IPS DF 6.9 (cell line): ENCODE measurements around the gene SCARB2.

Source experiments
- DNase-seq: peaks from one replicate; pipeline ENCODE4 v3.0.0-alpha.2; 2013; ENCODE audit warnings: low read depth, low spot score
- H3K27ac ChIP-seq: one replicate; pipeline ENCODE4 v1.5.1; 2013; ENCODE audit warnings: low read length, control low read depth
- H3K27me3 ChIP-seq: 2 replicates; pipeline ENCODE4 v1.6.1; 2013; ENCODE audit warnings: mild to moderate bottlenecking, low read length; ENCODE audit not compliant: control insufficient read depth, insufficient read depth
- H3K36me3 ChIP-seq: 2 replicates; pipeline ENCODE4 v1.6.1; 2013; ENCODE audit warnings: low read length; ENCODE audit not compliant: control insufficient read depth, insufficient read depth
- H3K4me1 ChIP-seq: 2 replicates; pipeline ENCODE4 v1.6.1; 2013; ENCODE audit warnings: low read length; ENCODE audit not compliant: control insufficient read depth, insufficient read depth
- H3K4me3 ChIP-seq: 2 replicates; pipeline ENCODE4 v1.5.1; 2013; ENCODE audit warnings: mild to moderate bottlenecking, low read length
- H3K9me3 ChIP-seq: 2 replicates; pipeline ENCODE4 v1.6.1; 2013; ENCODE audit warnings: low read length, inconsistent platforms; ENCODE audit not compliant: control insufficient read depth, insufficient read depth
- WGBS: extraction: QIAGEN DNeasy Blood & Tissue Kit; methylation state at CpG from one replicate; pipeline ENCODE4 v1.1.7; 2013; ENCODE audit warnings: mixed read lengths, missing lambda C conversion rate; ENCODE audit not compliant: insufficient read length, insufficient coverage; 5-methylcytosine and 5-hydroxymethylcytosine counted together

The SCARB2 gene

GRCh38 chr4:76188149-76188548 is 25.5 kb downstream of the SCARB2 start:
- H3K36me3 ChIP-seq, result 0 out of 2 replicates have a peak, but pooled peaks cover 2% of the 10 kb centered on the region
- no peak overlapping the region for H3K27ac ChIP-seq
- H3K27me3 ChIP-seq, result no peaks in the 10 kb centered on the region
- no peak for DNase-seq
- no peaks in the 10 kb centered on the region for H3K9me3 ChIP-seq
- H3K4me1 ChIP-seq, result no peaks in the 10 kb centered on the region
- H3K4me3 ChIP-seq, result no peak overlapping the region

GRCh38 chr4:76187152-76187551 is 26.5 kb downstream of the SCARB2 start:
- no peaks in the 10 kb centered on the region for H3K36me3 ChIP-seq
- WGBS, result no CpG with 5 or more reads among the region's 3 CpGs

GRCh38 chr4:76182463-76182862 is 31.2 kb downstream of the SCARB2 start:
- H3K9me3 ChIP-seq, result no peaks in the 10 kb centered on the region
- H3K27ac ChIP-seq, result no peak overlapping the region
- H3K4me1 ChIP-seq, result no peaks in the 10 kb centered on the region
- H3K36me3 ChIP-seq, result no peaks in the 10 kb centered on the region
- H3K4me3 ChIP-seq, result no peak overlapping the region
- DNase-seq, result no peak
- no CpG with 5 or more reads among the region's 5 CpGs for WGBS
- H3K27me3 ChIP-seq, result no peaks in the 10 kb centered on the region

More at GRCh38 chr4:76187152-76187551, 26.5 kb downstream of the SCARB2 start:
- Histone ChIP-seq H3K4me1 (no peaks in the 10 kb centered on the region), H3K27me3 (no peaks in the 10 kb centered on the region), H3K9me3 (no peaks in the 10 kb centered on the region), H3K4me3 (no peak overlapping the region), H3K27ac (no peak overlapping the region)
- no peak for DNase-seq

DNA sequence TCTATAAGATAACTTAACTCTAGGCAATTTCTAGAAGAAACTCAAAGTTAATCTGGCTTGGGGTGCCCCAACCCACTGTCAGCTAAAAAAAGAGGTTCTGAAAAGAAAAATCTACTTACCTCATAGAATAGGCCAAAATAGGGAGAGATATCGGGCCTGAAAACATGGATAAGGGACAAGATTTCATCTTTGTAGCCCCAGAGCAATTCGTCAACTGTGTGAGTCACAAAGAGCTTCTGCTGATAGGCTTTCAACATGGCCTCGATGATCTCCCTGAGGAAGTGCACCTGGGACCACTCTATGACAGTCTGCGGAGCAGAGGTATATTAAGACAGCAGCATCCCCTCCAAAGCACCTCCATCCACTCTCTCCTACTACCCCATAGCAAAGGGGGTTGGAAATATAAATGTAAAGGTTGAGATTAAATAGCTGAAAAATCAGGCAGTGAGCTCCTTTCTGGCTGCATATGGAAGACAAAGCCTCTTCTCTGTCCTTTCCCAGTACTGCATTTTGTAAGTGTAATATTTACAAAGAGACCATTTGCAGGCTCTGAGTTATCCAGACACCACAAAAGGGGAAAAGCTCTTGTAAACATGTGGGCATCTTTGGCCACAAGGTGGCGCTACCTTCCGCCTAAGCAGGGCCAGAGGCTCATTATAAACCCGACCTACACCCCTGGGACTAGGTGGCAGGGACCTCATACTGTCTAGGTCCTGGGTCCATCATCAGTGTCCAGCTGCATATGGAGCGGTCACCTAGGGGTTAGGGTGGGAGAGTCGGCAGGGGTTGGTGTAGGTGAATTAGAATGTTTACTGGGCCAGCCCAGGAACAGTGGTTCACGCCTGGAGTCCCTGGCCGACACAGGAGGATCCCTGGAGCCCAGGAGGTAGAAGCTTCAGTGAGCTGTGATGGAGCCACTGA is 34.0 kb downstream of the SCARB2 start:
- Histone ChIP-seq H3K27me3 (no peaks in the 10 kb centered on the region), H3K4me1 (no peaks in the 10 kb centered on the region), H3K36me3 (no peaks in the 10 kb centered on the region), H3K27ac (no peak overlapping the region), H3K4me3 (no peak overlapping the region), H3K9me3 (no peaks in the 10 kb centered on the region)
- WGBS, result no CpG with 5 or more reads among the region's 11 CpGs
- DNase-seq, result peak; percentile 75

GRCh38 chr4:76178296-76178695 is 35.3 kb downstream of the SCARB2 start:
- WGBS, result no CpG with 5 or more reads among the region's 2 CpGs
- no peak for DNase-seq
- no peaks in the 10 kb centered on the region; the same call in 1 of the 2 replicates for H3K36me3 ChIP-seq
- H3K9me3 ChIP-seq, result no peaks in the 10 kb centered on the region
- H3K27me3 ChIP-seq, result no peaks in the 10 kb centered on the region
- H3K4me3 ChIP-seq, result no peak overlapping the region
- H3K4me1 ChIP-seq, result no peaks in the 10 kb centered on the region
- H3K27ac ChIP-seq, result no peak overlapping the region

GRCh38 chr4:76177709-76178108 is 35.9 kb downstream of the SCARB2 start:
- H3K27ac ChIP-seq, result no peak overlapping the region
- DNase-seq, result no peak

DNA sequence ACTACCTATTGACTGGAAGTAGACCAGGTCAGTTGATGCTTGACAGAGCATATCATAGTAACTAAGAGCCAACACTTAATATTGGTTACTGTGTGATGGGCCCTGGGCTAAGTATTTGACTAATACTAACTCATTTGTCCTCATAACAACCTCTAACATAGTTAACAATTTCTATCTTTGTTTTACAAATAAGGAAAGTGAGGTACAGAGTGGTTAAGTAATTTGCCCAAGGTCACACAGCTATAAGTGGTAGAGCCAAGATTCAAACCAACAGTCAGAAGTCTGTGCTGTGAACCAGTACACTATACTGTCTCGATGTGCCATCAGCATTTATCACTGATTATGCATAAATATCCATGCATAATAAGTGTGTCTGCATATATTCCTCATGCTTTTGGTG is 38.3 kb downstream of the SCARB2 start:
- WGBS, result no CpG with 5 or more reads among the region's 1 CpG

More at GRCh38 chr4:76177709-76178108, 35.9 kb downstream of the SCARB2 start:
- H3K9me3 ChIP-seq, result no peaks in the 10 kb centered on the region
- H3K4me1 ChIP-seq, result no peaks in the 10 kb centered on the region
- no peaks in the 10 kb centered on the region; the same call in 1 of the 2 replicates for H3K36me3 ChIP-seq
- H3K27me3 ChIP-seq, result no peaks in the 10 kb centered on the region
- H3K4me3 ChIP-seq, result no peak overlapping the region

GRCh38 chr4:76174216-76174615 is 39.4 kb downstream of the SCARB2 start:
- H3K9me3 ChIP-seq, result no peaks in the 10 kb centered on the region
- H3K4me1 ChIP-seq, result no peaks in the 10 kb centered on the region
- no peaks in the 10 kb centered on the region for H3K27me3 ChIP-seq
- no peak overlapping the region for H3K27ac ChIP-seq
- WGBS, result no CpG with 5 or more reads among the region's 6 CpGs
- no peaks in the 10 kb centered on the region; the same call in 1 of the 2 replicates for H3K36me3 ChIP-seq
- no peak for DNase-seq
- H3K4me3 ChIP-seq, result no peak overlapping the region

More for the DNA sequence above, 38.3 kb downstream of the SCARB2 start:
- H3K27ac ChIP-seq, result no peak overlapping the region
- no peaks in the 10 kb centered on the region for H3K4me1 ChIP-seq
- no peaks in the 10 kb centered on the region; the same call in 1 of the 2 replicates for H3K36me3 ChIP-seq
- H3K4me3 ChIP-seq, result no peak overlapping the region
- DNase-seq, result no peak
- H3K9me3 ChIP-seq, result no peaks in the 10 kb centered on the region
- H3K27me3 ChIP-seq, result no peaks in the 10 kb centered on the region

DNA sequence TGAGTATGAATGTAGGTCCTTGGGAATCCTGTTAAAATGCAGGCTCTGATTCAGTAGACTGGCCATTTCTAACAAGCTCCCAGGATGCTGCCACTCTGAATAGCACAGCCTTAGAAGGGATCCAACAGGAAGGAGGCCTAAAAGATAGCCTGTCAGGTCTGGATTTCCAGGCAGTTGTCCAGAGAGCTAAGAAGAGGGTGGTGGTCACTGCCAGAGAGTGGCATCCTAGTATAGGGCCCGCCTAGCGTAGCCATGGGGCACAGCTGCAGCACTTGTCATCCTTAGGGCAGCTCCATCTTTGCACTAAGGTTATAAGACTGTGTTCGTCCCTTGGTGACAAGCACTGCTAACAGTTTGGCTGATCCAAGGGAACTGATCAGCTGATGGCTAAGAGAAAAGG is 44.9 kb downstream of the SCARB2 start:
- no peaks in the 10 kb centered on the region for H3K27me3 ChIP-seq
- no CpG with 5 or more reads among the region's 3 CpGs for WGBS
- H3K9me3 ChIP-seq, result no peaks in the 10 kb centered on the region
- no peaks in the 10 kb centered on the region for H3K4me1 ChIP-seq
- H3K36me3 ChIP-seq, result no peaks in the 10 kb centered on the region; the same call in 1 of the 2 replicates
- no peak for DNase-seq
- H3K27ac ChIP-seq, result no peak overlapping the region
- H3K4me3 ChIP-seq, result no peak overlapping the region

DNA sequence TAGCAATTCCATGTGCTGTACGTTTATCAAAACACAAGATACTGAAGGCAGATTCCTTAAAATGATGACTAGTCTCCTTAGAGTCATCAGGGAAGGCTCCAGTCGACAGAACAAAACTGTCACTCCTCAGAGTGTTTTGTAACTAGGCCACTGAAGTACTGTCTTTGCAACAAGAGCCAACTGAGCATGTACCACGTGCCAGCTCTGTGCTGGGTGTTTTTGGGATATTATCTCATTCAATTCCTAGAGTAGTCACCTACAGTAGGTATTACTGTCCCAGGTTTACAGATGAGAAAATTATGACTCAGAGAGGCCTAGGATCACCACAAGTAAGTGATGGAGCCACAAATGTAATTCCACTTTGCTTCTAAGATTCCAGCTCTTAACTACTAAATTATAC is 47.1 kb downstream of the SCARB2 start:
- no peak for DNase-seq
- H3K4me1 ChIP-seq, result no peaks in the 10 kb centered on the region
- H3K27ac ChIP-seq, result no peak overlapping the region
- no peaks in the 10 kb centered on the region for H3K9me3 ChIP-seq
- no peaks in the 10 kb centered on the region for H3K27me3 ChIP-seq
- no peaks in the 10 kb centered on the region; the same call in 1 of the 2 replicates for H3K36me3 ChIP-seq
- no CpG with 5 or more reads among the region's 3 CpGs for WGBS
- H3K4me3 ChIP-seq, result no peak overlapping the region

DNA sequence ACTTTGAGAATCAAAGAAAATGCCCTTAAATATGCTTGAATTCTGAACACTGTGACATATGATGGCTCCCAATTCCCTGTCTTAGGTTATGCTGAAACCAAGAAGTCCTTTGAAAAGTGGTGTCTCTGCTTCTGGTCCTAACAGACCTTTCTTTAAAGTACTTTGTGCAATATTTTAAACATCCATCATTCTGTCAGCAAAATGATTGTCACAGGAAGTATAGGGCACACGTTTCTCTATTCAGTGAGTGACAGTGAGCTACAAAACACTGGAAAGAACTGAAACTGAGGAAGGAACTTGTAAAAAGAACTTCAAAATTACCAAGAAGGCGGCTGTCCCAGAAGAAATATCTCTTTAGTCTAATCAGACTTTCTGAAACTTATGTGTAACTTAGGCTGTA is 53.3 kb downstream of the SCARB2 start:
- Histone ChIP-seq H3K4me3 (no peak overlapping the region), H3K36me3 (no peaks in the 10 kb centered on the region; the same call in 1 of the 2 replicates), H3K9me3 (no peaks in the 10 kb centered on the region), H3K27ac (no peak overlapping the region), H3K4me1 (no peaks in the 10 kb centered on the region), H3K27me3 (no peaks in the 10 kb centered on the region)
- WGBS, result no CpG with 5 or more reads among the region's 2 CpGs
- no peak for DNase-seq
